Right lobe of liver (tissue), 4 donors: ENCODE measurements around the gene SFTA2.

ENCODE experiments used
- CTCF ChIP-seq, 4 donors: fragments of 200-600 bp in 3 of 4; fragments of 450-650 bp in 1 of 4; IDR thresholded peaks; one replicate each; pipeline versions ENCODE4 v1.5.1 to v1.8.0; 2016 to 2022; ENCODE audit warnings: antibody characterized with exemption in 4 of 4, mild to moderate bottlenecking in 2 of 4
- POLR2A ChIP-seq: fragments of 450-650 bp; IDR thresholded peaks from one replicate; pipeline ENCODE4 v1.6.1; 2017; ENCODE audit warnings: antibody characterized with exemption, mild to moderate bottlenecking
- donor health status: DM: no; HTN: no; CAD: no.
- donor health status: DM: no; HTN: no; CAD: no.
- donor health status: DM: no; HTN: yes; CAD: no.

GRCh38 chr6:30890646-30891449 lies 41.1 kb downstream of the SFTA2 start:
- TF ChIP-seq CTCF (IDR thresholded peaks at IDR 0.05), result no peak
- TF ChIP-seq POLR2A, result no peak
